Kidney (tissue), 14 donors: ENCODE data around the gene SHD. TPM values are rescaled to one million over a fixed set of nuclear protein-coding genes. Genes with fewer than 3 reads are reported as not detected.

Source experiments
- DNase-seq, 5 donors: peaks; one replicate each; pipeline ENCODE4 v3.0.0-alpha.2; 2013 to 2020
- FAIRE-seq: peaks from 2 replicates; lab custom pipeline; 2012; peaks lifted over from hg19 to GRCh38; lab: Jason Lieb, UNC
- H3K27ac ChIP-seq, 2 donors: one replicate each; pipeline ENCODE4 v1.7.0; 2013; ENCODE audit warnings: low read depth in 2 of 2, low read length in 2 of 2, inconsistent platforms in 1 of 2
- H3K27me3 ChIP-seq: one replicate; pipeline ENCODE4 v1.7.1; 2013; ENCODE audit warnings: low read length, inconsistent platforms; ENCODE audit not compliant: control insufficient read depth, insufficient read depth
- H3K36me3 ChIP-seq, 3 donors: one replicate each; pipeline versions ENCODE4 v1.7.0 to v1.7.1; 2013; ENCODE audit warnings: low read length in 3 of 3, control low read depth in 1 of 3, inconsistent platforms in 1 of 3; ENCODE audit not compliant: insufficient read depth in 3 of 3, control insufficient read depth in 2 of 3
- H3K4me1 ChIP-seq, 3 donors: one replicate each; pipeline versions ENCODE4 v1.7.0 to v1.7.1; 2013; ENCODE audit warnings: low read length in 3 of 3, inconsistent platforms in 1 of 3, low read depth in 1 of 3; ENCODE audit not compliant: control insufficient read depth in 2 of 3, insufficient read depth in 2 of 3
- H3K4me3 ChIP-seq, 3 donors: one replicate each; pipeline versions ENCODE4 v1.7.0 to v1.8.1; 2013; ENCODE audit warnings: low read length in 3 of 3, control low read depth in 1 of 3, inconsistent platforms in 1 of 3
- H3K9ac ChIP-seq, 3 donors: one replicate each; pipeline versions ENCODE4 v1.7.0 to v1.7.1; 2013; ENCODE audit warnings: low read length in 3 of 3, control low read depth in 1 of 3, inconsistent platforms in 1 of 3
- H3K9me3 ChIP-seq, 3 donors: one replicate each; pipeline versions ENCODE4 v1.7.0 to v1.7.1; 2013; ENCODE audit warnings: low read length in 3 of 3, control low read depth in 1 of 3, inconsistent platforms in 1 of 3; ENCODE audit not compliant: control insufficient read depth in 2 of 3, insufficient read depth in 1 of 3
- intact Hi-C: fragments of 100-400 bp; cut with DNase I; formaldehyde crosslinking; loops from one replicate; pipeline ENCODE4 v1.11.1; 2022
- polyA plus RNA-seq: library from polyadenylated mRNA; stranded (reverse); fragments of 350-450 nt; fragmentation: Illumina TruSeq; extraction: RNeasy Lipid Tissue Mini Kit (QIAGEN cat#74804); gene quantifications from one replicate; pipeline ENCODE4 v1.2.3, GENCODE V29; 2014; ENCODE audit warnings: low read depth, low replicate concordance; ENCODE audit not compliant: insufficient read depth
- total RNA-seq: library from RNA; stranded (reverse); fragmentation: NEBNext Ultra II Directional; extraction: Animal tissue kit (Norgen Biotek cat#: 25700); gene quantifications from one replicate; pipeline ENCODE4 v1.2.1, GENCODE V29; 2021
- TF ChIP-seq, protein P1 (sequence below): IDR thresholded peaks from 3 replicates; pipeline ENCODE4 v1.5.1; 2012; ENCODE audit warnings: mild to moderate bottlenecking, moderate library complexity, borderline replicate concordance; ENCODE audit not compliant: insufficient read depth; ENCODE audit errors: extremely low read depth
- donor health status: control.
- donor health status: control.
- donor health status: control.
- donor health status: control.
- donor health status: control.
- donor health status: DM: yes; HTN: yes; CAD: no.
- donor health status: Normal renal cell carcinoma (clear cell type).

SHD gene
- total and polyA plus RNA-seq, 2 donors from 2014 or later, result not detected

DNA sequence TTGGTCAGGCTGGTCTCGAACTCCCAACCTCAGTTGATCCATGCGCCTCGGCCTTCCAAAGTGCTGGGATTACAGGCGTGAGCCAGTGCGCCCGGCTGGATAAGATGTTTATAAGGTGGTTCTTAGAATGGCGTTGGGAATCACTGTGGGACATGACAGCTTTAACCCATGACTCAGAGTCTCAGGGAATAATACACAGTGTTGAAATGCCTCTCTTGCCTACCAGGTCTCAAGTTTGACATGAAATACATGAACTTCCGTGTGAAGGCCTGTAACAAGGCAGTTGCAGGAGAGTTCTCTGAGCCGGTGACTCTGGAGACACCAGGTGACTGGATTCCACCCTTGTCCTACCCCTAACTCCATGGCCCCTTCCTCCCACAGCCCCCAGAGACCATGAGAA lies 37.9 kb downstream of the SHD start:
- Histone ChIP-seq H3K9me3 (no peaks in the 10 kb centered on the region), H3K4me3 (no peak overlapping the region), H3K9ac (no peak overlapping the region), H3K27me3 (no peaks in the 10 kb centered on the region), H3K27ac (no peak overlapping the region), H3K36me3 (no peaks in the 10 kb centered on the region), H3K4me1 (no peaks in the 10 kb centered on the region)
- no peak for DNase-seq
- no peak for FAIRE-seq
- TF ChIP-seq, protein P1, sequence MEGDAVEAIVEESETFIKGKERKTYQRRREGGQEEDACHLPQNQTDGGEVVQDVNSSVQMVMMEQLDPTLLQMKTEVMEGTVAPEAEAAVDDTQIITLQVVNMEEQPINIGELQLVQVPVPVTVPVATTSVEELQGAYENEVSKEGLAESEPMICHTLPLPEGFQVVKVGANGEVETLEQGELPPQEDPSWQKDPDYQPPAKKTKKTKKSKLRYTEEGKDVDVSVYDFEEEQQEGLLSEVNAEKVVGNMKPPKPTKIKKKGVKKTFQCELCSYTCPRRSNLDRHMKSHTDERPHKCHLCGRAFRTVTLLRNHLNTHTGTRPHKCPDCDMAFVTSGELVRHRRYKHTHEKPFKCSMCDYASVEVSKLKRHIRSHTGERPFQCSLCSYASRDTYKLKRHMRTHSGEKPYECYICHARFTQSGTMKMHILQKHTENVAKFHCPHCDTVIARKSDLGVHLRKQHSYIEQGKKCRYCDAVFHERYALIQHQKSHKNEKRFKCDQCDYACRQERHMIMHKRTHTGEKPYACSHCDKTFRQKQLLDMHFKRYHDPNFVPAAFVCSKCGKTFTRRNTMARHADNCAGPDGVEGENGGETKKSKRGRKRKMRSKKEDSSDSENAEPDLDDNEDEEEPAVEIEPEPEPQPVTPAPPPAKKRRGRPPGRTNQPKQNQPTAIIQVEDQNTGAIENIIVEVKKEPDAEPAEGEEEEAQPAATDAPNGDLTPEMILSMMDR, result no peak
- intact Hi-C loops, result no loop called here

DNA sequence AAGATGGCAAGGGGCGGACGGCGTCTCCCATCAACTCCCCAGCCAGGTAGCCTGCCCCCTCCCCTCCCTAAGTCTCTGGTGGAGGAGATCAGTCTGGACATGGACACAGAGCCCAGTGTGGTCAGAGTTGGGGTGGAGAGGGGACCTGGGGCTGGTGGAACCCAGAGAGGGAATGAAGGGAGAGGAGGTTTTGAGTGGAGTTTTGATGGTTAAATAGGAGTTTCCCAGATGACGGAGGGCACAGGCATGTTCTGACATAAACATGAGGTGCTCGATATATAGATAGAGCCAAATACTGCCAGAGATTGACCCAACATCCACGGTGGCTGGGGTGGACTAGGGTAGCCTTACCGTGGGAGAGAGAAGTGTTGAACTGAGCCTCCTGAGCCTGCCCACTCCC lies 39.4 kb downstream of the SHD start:
- DNase-seq (no peak), FAIRE-seq (no peak)
- Histone ChIP-seq H3K27me3 (no peaks in the 10 kb centered on the region), H3K9ac (no peak overlapping the region), H3K9me3 (no peaks in the 10 kb centered on the region), H3K27ac (no peak overlapping the region), H3K4me3 (no peak overlapping the region), H3K4me1 (peaks cover 0 to 3% (median 0%) of the 10 kb centered on the region in 3 donors), H3K36me3 (no peaks in the 10 kb centered on the region)
- intact Hi-C loops, result no loop called here
- TF ChIP-seq, protein P1, result no peak

DNA sequence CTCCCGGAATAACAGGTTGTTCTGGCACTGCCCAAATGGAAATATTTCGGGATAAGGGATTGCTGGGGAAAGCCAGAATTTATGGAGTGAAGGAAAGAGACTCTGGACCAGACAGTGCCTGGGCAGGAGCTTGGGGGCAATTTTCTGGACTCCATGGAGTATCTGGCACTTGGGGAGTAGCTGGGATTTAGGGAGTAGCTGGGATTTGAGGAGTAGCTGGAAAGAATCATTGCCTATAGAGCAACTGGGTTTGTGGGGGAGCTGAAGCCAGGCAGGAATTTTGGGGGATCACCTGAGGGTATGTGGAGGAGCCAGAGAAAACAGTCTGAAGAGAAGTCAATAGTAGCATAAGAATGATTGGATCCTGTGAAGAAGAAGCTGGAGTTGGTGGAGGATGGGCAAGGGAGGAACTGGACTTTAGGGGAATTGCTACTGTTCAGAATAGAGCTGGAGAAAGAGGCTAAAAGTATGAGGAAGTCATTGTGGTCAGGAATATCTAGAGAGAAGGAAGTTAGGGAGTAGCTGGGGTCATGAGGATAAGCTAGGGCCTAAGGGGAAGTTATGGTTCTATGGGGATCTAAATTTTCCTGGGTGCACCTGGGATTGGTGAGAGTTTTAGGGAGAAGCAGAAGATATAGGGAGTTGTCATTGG lies 40.1 kb downstream of the SHD start:
- Histone ChIP-seq H3K9ac (no peak overlapping the region), H3K27ac (no peak overlapping the region), H3K4me3 (no peak overlapping the region), H3K9me3 (no peaks in the 10 kb centered on the region), H3K36me3 (no peaks in the 10 kb centered on the region), H3K4me1 (peaks cover 0 to 3% (median 0%) of the 10 kb centered on the region in 3 donors), H3K27me3 (no peaks in the 10 kb centered on the region)
- FAIRE-seq (no peak), DNase-seq (no peak)
- intact Hi-C loops, result no loop called here
- TF ChIP-seq, protein P1, result no peak

DNA sequence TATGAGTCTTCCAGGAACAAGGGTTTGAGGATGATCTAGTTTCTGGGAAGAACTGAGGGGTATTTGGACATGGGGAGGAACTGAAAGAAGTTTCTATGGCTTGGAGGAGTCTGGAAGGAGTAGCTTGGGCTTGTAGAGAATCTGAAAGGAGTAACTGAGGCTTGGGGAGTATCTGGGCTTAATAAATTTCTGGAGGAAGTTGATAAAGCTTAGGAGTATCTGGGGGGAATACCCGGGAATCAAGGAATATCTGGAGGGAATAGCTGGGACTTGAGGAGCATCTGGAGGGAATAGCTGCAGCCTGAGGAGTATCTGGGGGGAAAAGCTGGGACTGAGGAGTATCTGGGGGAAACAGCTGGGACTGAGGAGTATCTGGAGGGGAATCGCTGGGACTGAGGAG lies 41.4 kb downstream of the SHD start:
- no peak overlapping the region for H3K9ac ChIP-seq
- H3K9me3 ChIP-seq, result no peaks in the 10 kb centered on the region
- no peaks in the 10 kb centered on the region for H3K36me3 ChIP-seq
- DNase-seq (no peak), FAIRE-seq (no peak)
- H3K4me1 ChIP-seq, result peaks cover 0 to 3% (median 0%) of the 10 kb centered on the region in 3 donors
- no peak overlapping the region for H3K27ac ChIP-seq
- intact Hi-C loops, result no loop called here
- TF ChIP-seq, protein P1, result no peak
- no peaks in the 10 kb centered on the region for H3K27me3 ChIP-seq
- no peak overlapping the region for H3K4me3 ChIP-seq
